GM18870 (cell line): ENCODE results near the gene FAM222B.
A peak's percentile ranks its signal among the peaks of the same experiment; 100 is the strongest.
"Not testable (repeated sequence)": the region's sequence is repeated elsewhere in the genome, so short reads cannot be mapped to it uniquely, and the experiment has no call there.

Experiments
- ATAC-seq: cut with Tn5 transposase; IDR thresholded peaks from one replicate; pipeline ENCODE4 v1.9.1; 2021; ENCODE audit warnings: moderate library complexity; ENCODE audit not compliant: unreplicated experiment

Gene FAM222B

GRCh38 chr17:28873839-28874238 is 31.2 kb upstream of the FAM222B start:
- no peak for ATAC-seq

DNA sequence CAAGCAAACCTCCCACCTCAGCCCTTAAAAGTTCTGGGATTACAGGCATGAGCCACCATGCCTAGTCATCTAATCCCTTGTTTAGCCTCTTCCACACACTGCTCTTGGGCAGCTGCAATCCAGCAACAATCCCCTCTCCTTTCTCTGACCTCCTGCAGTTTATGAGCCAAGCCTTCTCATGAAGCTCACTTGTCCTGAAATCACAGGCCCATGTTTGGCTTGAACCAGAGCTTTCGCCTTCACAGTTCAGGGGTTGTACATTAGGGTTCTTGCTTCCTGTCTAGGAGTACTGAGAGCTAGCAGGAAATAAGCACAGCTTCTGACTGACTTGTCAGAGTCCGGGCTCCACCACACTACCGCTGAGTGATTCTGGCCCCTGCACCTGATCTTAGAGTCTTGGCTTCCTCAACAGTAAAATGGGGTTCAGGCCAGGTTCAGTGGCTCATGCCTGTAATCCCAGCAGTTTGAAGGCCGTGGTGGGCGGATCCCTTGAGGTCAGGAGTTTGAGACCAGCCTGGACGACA is 28.5 kb upstream of the FAM222B start:
- peak; percentile 77 for ATAC-seq

DNA sequence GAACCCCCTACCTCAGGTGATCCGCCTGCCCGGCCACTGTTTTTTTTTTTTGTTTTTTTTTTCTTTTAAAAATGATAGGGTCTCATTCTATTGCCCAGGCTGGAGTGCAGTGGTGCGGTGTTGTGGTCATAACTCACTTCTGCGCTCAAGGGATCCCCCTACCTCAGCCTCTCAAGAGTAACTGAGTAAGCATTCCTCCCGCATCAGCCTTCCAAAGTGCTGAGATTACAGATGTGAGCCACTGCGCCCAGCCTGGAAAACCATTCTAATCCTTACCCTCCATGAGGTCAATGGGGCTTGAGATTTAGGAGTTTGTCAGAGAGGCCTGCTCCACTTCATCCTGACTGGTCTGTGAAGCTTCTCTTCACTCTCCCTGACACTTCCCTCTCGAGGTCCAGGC is 24.7 kb upstream of the FAM222B start:
- no peak for ATAC-seq

DNA sequence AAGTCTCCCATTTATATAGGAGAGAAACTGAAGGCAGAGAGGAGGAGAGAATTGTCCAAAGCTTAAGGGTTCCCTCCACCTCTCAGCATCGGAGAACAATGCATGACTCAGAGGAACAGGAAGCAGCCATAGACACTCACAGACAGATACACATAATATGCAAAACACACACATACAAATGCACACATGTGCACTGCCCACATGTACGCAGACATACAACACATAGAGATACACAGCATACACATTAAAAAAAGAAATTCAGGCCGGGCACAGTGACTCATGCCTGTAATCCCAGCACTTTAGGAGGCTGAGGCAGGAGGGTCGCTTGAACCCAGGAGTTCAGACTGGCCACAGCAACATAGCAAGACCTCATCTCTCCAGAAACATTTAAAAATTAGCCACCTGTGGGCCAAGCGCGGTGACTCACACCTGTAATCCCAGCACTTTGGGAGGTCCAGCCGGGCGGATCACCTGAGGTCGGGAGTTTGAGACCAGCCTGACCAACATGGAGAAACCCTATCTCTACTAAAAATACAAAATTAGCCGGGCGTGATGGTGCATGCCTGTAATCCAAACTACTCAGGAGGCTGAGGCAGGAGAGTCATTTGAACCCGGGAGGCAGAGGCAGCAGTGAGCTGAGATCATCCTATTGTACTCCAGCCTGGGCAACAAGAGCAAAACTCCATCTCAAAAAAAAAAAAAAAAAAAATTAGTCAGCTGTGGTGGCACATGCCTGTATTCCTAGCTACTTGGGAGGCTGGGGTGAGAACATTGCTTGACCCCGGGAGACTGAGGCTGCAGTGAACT is 23.6 kb upstream of the FAM222B start:
- no peak for ATAC-seq

GRCh38 chr17:28864991-28865849 is 22.6 kb upstream of the FAM222B start:
- no peak for ATAC-seq

GRCh38 chr17:28863953-28864352 is 21.4 kb upstream of the FAM222B start:
- no peak for ATAC-seq

- no peak for ATAC-seq
These were observed 20.0 kb upstream of the FAM222B start for GRCh38 chr17:28862561-28862960.

DNA sequence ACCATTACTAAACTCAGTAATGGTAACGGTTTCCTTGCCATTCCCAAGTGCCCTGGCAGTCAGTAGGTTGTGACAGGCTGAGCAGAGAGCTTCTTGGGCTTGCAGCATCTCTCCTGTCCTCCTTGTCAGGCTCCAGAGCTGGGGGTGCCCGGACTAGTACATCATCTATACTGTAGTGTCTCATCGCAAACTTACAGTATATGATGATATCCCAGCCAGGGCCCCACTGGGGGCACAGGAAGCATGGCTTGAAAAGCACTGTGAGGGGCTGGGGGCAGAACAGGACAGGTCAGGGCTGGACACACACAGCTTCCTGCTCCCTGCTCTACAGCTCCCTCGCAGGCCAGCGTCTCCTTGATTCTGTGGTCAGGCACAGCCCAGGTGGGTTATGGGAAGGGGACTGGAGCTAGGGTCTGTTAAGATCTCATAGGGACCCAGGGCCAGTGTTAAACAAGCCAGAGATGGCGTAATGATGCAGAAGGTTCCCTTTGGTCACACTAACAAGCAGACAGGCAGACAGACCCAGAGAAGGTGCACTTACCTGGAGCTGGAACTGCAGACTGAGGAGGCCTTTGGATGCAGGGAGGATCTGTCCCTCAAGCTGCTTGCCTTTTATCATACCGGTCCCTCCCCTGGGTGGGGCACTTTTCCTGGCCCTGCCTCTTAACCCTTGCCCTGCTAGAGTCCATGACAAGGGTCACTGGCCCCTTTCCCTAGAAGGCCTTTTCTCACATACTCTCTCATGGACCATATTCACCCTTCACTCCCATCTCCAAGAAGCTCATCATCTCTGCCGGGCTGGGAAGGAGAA is 19.0 kb upstream of the FAM222B start:
- ATAC-seq = no peak

- no peak for ATAC-seq
These were observed 17.8 kb upstream of the FAM222B start for GRCh38 chr17:28860363-28860808.

DNA sequence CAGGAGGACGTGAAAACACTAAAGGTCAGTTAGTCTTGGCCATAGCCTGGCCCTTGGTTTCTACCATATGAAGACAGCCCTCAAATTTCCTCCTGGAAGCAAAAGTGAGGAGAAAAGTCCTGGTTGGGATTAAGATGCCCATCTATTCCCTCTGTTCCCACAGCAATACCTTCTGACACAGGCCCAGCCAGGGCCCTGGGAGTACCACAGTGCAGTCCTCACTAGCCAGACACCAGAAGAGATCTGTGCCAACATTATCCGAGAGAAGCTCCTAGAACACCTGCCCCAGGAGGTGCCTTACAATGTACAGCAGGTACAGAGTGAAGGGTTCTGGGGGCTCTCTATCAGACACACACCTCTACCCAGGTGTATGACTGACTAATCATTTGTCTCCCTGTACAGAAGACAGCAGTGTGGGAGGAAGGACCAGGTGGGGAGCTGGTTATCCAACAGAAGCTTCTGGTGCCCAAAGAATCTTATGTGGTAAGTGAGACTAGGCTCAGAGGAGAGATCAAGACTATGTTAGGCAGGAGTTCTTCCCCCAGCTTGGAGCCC is 16.3 kb upstream of the FAM222B start:
- ATAC-seq = no peak

GRCh38 chr17:28857905-28858800 is 15.6 kb upstream of the FAM222B start:
- no peak for ATAC-seq

- ATAC-seq = no peak
These were observed 13.5 kb upstream of the FAM222B start for GRCh38 chr17:28856028-28856574.

DNA sequence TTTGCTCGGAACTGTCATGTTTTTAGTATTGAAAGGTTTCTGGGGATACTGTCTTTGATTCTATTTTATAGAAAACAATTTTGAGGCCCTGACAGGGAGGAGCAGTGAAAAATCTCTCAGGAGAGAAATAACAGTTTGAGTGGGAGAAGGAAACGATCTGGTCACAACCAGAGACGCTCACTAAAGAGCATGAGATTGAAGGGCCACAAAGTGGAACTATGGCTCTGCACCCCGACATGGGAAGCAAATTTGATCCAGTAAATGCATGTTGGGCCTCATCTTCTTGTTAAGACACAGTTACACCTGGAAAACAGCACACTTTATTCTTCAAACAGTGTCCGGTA is 12.7 kb upstream of the FAM222B start:
- ATAC-seq = no peak

DNA sequence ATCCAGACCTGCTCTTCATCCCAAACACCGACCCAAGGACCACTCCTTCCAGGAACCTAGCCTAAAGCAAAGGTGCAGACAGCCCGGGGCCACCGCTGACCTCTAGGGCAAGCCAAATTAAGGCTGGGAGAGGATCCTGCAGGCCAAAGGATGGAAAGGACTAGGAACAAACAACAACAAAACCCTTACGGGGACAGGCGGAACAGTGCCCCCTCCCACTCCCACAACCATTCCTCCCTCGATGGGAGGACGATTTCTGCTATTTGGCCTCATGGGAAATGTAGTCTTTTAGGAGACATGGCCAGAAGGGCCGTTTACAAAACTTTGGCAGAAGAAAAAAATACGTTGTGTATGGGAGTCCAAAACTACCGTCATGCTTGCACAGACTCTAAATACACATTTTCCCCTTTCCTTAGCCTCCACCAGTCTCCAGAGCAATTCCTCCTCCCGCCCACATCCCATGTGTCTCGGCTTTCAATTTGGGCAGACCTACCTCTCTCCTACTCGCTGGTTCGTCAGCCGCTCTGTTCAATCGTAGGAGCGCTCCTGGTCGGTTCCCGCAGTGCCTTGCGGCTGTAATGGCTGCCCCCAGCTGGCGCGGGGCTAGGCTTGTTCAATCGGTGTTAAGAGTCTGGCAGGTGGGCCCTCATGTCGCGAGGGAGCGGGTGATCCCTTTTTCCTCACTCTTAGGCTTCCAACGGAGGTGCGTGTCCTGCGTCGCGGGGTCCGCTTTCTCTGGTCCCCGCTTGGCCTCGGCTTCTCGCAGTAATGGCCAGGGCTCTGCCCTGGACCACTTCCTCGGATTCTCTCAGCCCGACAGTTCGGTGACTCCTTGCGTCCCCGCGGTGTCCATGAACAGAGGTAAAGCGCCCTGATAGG is 12.1 kb upstream of the FAM222B start, which contains the start of gene ERAL1:
TSS of gene ERAL1 (plus strand) at position 560 of the 879 bp plus-strand sequence. CDS start at position 579, 19 bp downstream.
- no peak for ATAC-seq

- no peak for ATAC-seq
These were observed 10.7 kb upstream of the FAM222B start for GRCh38 chr17:28853295-28853694.

- no peak for ATAC-seq
These were observed 6.7 kb upstream of the FAM222B start for GRCh38 chr17:28849281-28849680.

DNA sequence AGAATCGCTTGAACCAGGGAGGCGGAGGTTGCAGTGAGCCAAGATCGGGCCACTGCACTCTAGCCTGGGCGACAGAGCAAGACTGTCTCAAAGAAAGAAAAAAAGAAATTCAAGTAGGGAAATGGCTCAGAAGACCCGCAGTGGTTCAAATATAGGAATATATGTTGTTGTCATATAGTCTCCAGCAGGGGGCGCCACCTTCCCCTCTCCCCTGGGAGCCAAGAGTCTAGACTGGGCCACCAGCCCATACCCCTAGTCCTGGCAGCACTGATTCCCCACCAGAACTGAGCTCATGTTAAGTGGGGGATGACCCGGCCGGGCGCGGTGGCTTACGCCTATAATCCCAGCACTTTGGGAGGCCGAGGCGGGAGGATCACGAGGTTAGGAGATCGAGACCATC is 6.1 kb upstream of the FAM222B start:
- not testable (repeated sequence) for ATAC-seq

DNA sequence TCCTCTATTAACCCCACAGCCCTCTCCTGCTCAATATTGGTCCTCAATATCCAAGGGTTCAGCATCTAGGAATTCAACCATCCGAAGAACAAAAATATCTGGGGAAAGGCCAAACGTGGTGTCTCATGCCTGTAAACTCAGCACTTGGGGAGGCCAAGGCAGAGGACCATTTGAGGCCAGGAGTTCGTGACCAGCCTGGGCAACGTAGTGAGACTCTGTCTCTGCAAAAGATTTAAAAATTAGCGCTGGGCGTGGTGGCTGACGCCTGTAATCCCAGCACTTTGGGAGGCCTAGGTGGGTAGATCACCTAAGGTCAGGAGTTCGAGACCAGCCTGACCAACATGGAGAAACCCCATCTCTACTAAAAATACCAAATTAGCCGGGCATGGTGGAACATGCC is 4.1 kb upstream of the FAM222B start:
- ATAC-seq = not testable (repeated sequence)
